HUES48 (cell line): ENCODE measurements around the gene NRTN.

ENCODE experiments used
- H3K27ac ChIP-seq: one replicate; pipeline ENCODE4 v1.7.0; 2013; ENCODE audit warnings: low read depth, low read length, inconsistent platforms
- H3K27me3 ChIP-seq: 2 replicates; pipeline ENCODE4 v1.6.1; 2013; ENCODE audit warnings: mild to moderate bottlenecking, low read length; ENCODE audit not compliant: control insufficient read depth, insufficient read depth
- H3K36me3 ChIP-seq: 2 replicates; pipeline ENCODE4 v1.6.1; 2013; ENCODE audit warnings: low read length; ENCODE audit not compliant: control insufficient read depth, insufficient read depth
- H3K4me1 ChIP-seq: 2 replicates; pipeline ENCODE4 v1.6.1; 2013; ENCODE audit warnings: mild to moderate bottlenecking, low read length; ENCODE audit not compliant: control insufficient read depth, insufficient read depth
- H3K4me3 ChIP-seq: 2 replicates; pipeline ENCODE4 v1.5.1; 2013; ENCODE audit warnings: mild to moderate bottlenecking, low read depth, low read length
- H3K9ac ChIP-seq: 2 replicates; pipeline ENCODE4 v1.6.1; 2013; ENCODE audit warnings: mild to moderate bottlenecking, low read depth, low read length, moderate library complexity
- H3K9me3 ChIP-seq: 2 replicates; pipeline ENCODE4 v1.6.1; 2013; ENCODE audit warnings: low read length; ENCODE audit not compliant: control insufficient read depth, insufficient read depth

Gene NRTN

GRCh38 chr19:5792224-5792623 lies 12.6 kb upstream of the NRTN start:
- Histone ChIP-seq H3K9ac (no peak overlapping the region), H3K4me3 (no peak overlapping the region), H3K9me3 (no peaks in the 10 kb centered on the region), H3K36me3 (peaks cover 28% of the 10 kb centered on the region), H3K27me3 (no peaks in the 10 kb centered on the region), H3K27ac (no peak overlapping the region), H3K4me1 (0 out of 2 replicates have a peak, but pooled peaks cover 3% of the 10 kb centered on the region)

- Histone ChIP-seq H3K27me3 (no peaks in the 10 kb centered on the region), H3K4me3 (no peak overlapping the region), H3K9ac (no peak overlapping the region), H3K36me3 (peaks cover 18% of the 10 kb centered on the region), H3K27ac (no peak overlapping the region), H3K4me1 (0 out of 2 replicates have a peak, but pooled peaks cover 3% of the 10 kb centered on the region), H3K9me3 (no peaks in the 10 kb centered on the region)
These were observed 11.7 kb upstream of the NRTN start for GRCh38 chr19:5793188-5793587.

DNA sequence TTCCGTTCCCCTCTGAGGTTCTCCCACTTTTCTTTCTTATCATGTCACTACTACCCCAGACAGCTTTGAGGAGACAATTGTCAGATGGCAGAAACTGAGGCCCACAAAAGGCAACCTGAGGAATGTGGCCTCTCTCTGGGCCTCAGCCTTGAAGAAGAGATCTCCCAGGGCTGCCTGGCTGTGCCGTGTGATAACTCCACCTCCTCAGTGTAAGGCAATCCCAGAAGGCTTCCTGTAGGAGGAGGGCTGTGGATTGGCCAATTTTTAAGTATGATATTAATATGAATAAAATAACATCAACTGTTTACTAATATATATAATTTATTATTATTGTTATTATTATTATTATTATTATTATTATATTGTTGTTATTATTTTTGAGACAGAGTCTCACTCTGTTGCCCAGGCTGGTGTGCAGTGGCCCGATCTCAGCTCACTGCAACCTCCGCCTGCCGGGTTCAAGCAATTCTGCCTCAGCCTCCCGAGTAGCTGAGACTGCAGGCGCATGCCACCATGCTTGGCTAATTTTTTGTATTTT lies 9.4 kb upstream of the NRTN start:
- Histone ChIP-seq H3K4me1 (no peaks in the 10 kb centered on the region), H3K9me3 (no peaks in the 10 kb centered on the region), H3K27ac (no peak overlapping the region), H3K9ac (no peak overlapping the region), H3K4me3 (no peak overlapping the region), H3K36me3 (no peaks in the 10 kb centered on the region), H3K27me3 (no peaks in the 10 kb centered on the region)

DNA sequence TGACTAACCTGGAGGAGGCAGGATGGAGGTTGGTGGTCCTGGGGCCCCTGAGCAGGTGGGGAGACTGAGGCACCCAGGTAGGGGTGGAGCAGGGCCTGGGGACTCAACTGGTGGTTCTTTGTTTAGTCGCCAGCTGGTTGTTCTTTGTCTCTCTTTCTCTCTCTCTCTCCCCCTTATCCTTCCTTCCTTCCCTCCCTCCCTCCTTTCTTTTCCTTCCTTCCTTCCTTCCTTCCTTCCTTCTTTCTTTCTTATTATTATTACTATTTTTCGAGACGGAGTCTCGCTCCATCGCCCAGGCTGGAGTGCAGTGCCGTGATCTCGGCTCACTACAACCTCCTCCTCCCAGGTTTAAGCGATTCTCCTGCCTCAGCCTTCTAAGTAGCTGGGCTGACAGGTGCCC lies 6.6 kb upstream of the NRTN start:
- Histone ChIP-seq H3K4me3 (no peak overlapping the region), H3K9me3 (no peaks in the 10 kb centered on the region), H3K9ac (no peak overlapping the region), H3K36me3 (no peaks in the 10 kb centered on the region), H3K27ac (no peak overlapping the region), H3K27me3 (peaks cover 2% of the 10 kb centered on the region), H3K4me1 (peaks cover 3% of the 10 kb centered on the region; the same call in 1 of the 2 replicates)

DNA sequence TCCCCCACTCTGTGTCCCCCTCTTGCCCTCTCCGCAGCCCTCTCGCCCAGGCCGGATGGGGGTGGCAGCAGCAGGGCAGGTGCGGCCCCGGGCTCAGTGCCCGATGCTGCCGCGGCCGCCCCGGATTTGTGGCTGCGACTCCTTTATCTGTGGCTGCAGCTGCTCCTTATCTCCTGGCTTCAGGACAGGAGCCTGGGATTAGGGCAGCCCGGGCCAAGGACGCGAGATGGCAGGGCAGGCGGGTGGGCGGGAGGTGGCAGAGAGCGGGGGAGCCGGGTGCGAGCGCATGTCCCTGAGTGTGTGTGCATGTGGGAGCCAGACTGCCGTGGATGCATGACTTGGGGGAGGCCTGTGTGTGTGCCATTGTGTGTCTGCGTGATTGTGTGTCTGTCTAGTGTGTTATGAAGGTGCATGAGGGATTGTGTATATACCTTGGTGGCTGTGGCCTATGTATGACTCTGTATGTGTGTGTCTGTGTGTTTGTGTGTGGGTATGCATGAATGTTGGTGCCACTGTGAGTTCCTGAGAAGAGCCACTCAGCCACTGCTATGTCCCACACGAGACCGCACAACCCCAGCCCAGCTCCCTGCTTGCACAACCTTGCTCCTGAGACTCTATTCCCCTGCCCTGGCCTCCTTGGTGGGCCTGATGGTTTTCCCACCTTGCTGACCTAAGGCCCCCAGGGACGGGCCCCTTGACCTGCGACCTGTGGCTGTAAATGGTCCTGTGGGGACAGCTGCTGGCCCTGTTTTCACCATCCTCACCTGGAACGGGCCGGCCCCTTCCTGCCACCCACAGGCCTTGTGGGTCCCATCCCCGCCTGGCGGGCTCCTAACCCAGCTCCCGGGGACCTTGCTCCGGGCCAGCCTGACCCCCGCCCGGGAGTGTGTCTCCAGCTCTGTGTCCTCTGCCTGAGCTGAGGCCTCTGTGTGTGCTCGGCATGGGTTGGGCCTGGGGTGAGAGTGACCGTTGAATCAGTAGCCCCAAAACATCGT lies 5.3 kb upstream of the NRTN start:
- H3K36me3 ChIP-seq: no peaks in the 10 kb centered on the region
- H3K27ac ChIP-seq: no peak overlapping the region
- no peak overlapping the region for H3K4me3 ChIP-seq
- H3K4me1 ChIP-seq: peaks cover 3% of the 10 kb centered on the region; the same call in 1 of the 2 replicates
- H3K27me3 ChIP-seq: peaks cover 9% of the 10 kb centered on the region
- no peaks in the 10 kb centered on the region for H3K9me3 ChIP-seq
- no peak overlapping the region for H3K9ac ChIP-seq

DNA sequence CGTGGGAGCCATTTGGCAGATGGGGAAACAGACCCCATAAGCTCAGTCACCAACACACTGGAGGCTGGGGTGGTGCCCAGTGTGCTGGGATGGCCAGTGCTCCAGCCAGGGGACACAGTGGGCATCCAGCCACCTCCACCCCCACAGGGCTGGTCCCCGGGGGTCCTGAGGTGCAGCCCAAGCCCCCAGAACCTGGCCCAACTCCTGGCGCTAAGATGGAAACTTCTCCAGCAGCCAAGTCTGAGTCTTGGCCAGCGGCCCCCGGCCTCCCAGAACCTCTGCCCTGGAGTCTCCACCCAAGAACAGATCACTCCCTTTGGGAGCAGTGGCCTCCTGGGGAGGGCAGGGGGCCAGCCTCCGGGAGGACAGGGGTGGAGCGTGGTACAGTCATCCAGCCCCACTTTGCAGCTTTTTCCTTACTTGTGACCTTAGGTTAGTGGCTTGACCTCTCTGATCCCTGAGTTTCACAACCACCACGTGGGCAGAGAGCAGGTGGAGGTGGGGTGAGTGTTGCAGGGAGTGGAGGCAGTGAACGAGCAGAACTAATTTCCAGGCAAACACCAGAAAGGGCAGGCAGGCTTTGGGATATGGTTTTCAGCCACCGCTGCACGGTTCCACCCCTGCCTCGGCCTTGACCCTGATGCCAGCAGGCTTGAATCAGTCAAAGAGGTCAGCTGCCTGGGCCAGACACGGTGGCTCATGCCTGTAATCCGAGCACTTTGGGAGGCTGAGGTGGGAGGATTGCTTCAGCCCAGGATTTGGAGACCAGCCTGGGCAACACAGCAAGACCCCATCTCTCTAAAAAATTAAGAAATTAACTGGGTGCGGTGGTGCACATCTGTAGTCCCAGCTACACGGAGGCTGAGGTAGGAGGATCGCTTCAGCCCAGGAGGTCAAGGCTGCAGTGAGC lies 4.3 kb upstream of the NRTN start:
- H3K9ac ChIP-seq: no peak overlapping the region
- H3K4me3 ChIP-seq: no peak overlapping the region
- no peak overlapping the region for H3K27ac ChIP-seq
- no peaks in the 10 kb centered on the region for H3K36me3 ChIP-seq
- no peaks in the 10 kb centered on the region for H3K9me3 ChIP-seq
- peaks cover 10% of the 10 kb centered on the region for H3K27me3 ChIP-seq
- H3K4me1 ChIP-seq: peaks cover 3% of the 10 kb centered on the region; the same call in 1 of the 2 replicates

GRCh38 chr19:5801796-5802619 lies 2.9 kb upstream of the NRTN start:
- Histone ChIP-seq H3K4me3 (peak overlapping the region; percentile 37; the same call in 1 of the 2 replicates), H3K4me1 (peaks cover 3% of the 10 kb centered on the region; the same call in 1 of the 2 replicates), H3K27ac (no peak overlapping the region), H3K36me3 (no peaks in the 10 kb centered on the region), H3K9ac (no peak overlapping the region), H3K27me3 (peaks cover 10% of the 10 kb centered on the region), H3K9me3 (no peaks in the 10 kb centered on the region)

DNA sequence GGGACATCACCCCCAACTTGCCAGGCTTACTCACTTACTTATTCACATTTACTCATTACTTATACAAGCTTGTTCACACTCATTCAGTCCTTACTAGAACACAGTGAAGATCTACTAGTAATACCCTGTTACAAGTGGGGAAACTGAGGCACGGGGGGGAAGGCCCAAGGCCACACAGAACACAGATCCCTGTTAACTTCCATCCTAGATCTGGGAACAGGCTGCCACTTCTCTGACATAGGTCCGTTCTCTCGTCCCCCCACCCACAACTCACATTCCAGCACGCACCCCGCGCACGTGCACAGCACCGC lies 1.5 kb upstream of the NRTN start:
- peak overlapping the region; percentile 26 for H3K27ac ChIP-seq
- H3K9ac ChIP-seq: no peak overlapping the region
- H3K9me3 ChIP-seq: no peaks in the 10 kb centered on the region
- H3K36me3 ChIP-seq: no peaks in the 10 kb centered on the region
- peaks cover 10% of the 10 kb centered on the region for H3K27me3 ChIP-seq
- H3K4me3 ChIP-seq: peak overlapping the region; percentile 44
- H3K4me1 ChIP-seq: peaks cover 3% of the 10 kb centered on the region; the same call in 1 of the 2 replicates

- H3K9ac ChIP-seq: no peak overlapping the region
- no peaks in the 10 kb centered on the region for H3K9me3 ChIP-seq
- peak overlapping the region; percentile 26 for H3K27ac ChIP-seq
- H3K36me3 ChIP-seq: no peaks in the 10 kb centered on the region
- H3K4me3 ChIP-seq: peak overlapping the region; percentile 44
- peaks cover 3% of the 10 kb centered on the region; the same call in 1 of the 2 replicates for H3K4me1 ChIP-seq
- H3K27me3 ChIP-seq: peaks cover 10% of the 10 kb centered on the region
These were observed 933 bp upstream of the NRTN start for GRCh38 chr19:5803752-5804515.
